ENCODE measurements around the gene GLUD1. TPM values are rescaled to one million over a fixed set of nuclear protein-coding genes. Genes with fewer than 3 reads are reported as not detected.
"Not testable (repeated sequence)": the region's sequence is repeated elsewhere in the genome, so short reads cannot be mapped to it uniquely, and the experiment has no call there.

Gene GLUD1
- polyA plus RNA-seq, 3 donors: 63.6 to 175 (median 163) TPM

GRCh38 chr10:87036623-87037022 is 58.0 kb downstream of the GLUD1 start:
- H3K36me3 Mint-ChIP-seq: peaks cover 0 to 4% of the 10 kb centered on the region in 2 donors
- H3K9me3 Mint-ChIP-seq: peaks cover 0 to 3% (median 2%) of the 10 kb centered on the region in 7 donors
- intact Hi-C loops (cut with micrococcal nuclease): no loop called here
- H3K27ac ChIP-seq (ENCODE audit: low read depth in 1 of 2, low read length in 2 of 2): no peak overlapping the region
- H2AFZ ChIP-seq (ENCODE audit: insufficient read depth, low read depth, low read length, poor library complexity, severe bottlenecking): no peak overlapping the region
- H3K9me3 ChIP-seq (replicated peaks in 1 of 2; ENCODE audit: control insufficient read depth in 1 of 2, insufficient read depth in 1 of 2, low read length in 2 of 2): no peaks in the 10 kb centered on the region
- no peaks in the 10 kb centered on the region for H3K4me1 Mint-ChIP-seq
- WGBS (ENCODE audit: insufficient coverage): no CpG with 5 or more reads among the region's 1 CpG
- no peaks in the 10 kb centered on the region for H4K20me1 ChIP-seq (ENCODE audit: insufficient read depth, low read length)
- no peak overlapping the region for H3K4me2 ChIP-seq (replicated peaks; ENCODE audit: extremely low read depth, low read length, poor library complexity, severe bottlenecking)
- no peaks in the 10 kb centered on the region for H3K27me3 ChIP-seq (ENCODE audit: control insufficient read depth in 2 of 2, insufficient read depth in 2 of 2, low read length in 2 of 2)
- no peaks in the 10 kb centered on the region for H3K79me2 ChIP-seq (ENCODE audit: insufficient read depth, low read length)
- DNase-seq: no peak
- H3K27ac Mint-ChIP-seq: no peak overlapping the region
- H3K27me3 Mint-ChIP-seq (ENCODE audit: low read depth in 3 of 3): peaks cover 2 to 9% (median 3%) of the 10 kb centered on the region in 3 donors
- no peak overlapping the region for H3K9ac ChIP-seq (ENCODE audit: insufficient read depth, low read length, poor library complexity, severe bottlenecking)
- TF ChIP-seq, protein P1, sequence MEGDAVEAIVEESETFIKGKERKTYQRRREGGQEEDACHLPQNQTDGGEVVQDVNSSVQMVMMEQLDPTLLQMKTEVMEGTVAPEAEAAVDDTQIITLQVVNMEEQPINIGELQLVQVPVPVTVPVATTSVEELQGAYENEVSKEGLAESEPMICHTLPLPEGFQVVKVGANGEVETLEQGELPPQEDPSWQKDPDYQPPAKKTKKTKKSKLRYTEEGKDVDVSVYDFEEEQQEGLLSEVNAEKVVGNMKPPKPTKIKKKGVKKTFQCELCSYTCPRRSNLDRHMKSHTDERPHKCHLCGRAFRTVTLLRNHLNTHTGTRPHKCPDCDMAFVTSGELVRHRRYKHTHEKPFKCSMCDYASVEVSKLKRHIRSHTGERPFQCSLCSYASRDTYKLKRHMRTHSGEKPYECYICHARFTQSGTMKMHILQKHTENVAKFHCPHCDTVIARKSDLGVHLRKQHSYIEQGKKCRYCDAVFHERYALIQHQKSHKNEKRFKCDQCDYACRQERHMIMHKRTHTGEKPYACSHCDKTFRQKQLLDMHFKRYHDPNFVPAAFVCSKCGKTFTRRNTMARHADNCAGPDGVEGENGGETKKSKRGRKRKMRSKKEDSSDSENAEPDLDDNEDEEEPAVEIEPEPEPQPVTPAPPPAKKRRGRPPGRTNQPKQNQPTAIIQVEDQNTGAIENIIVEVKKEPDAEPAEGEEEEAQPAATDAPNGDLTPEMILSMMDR (IDR thresholded peaks at IDR 0.05): no peak
- no peaks in the 10 kb centered on the region for H3K4me1 ChIP-seq (ENCODE audit: control insufficient read depth in 1 of 2, insufficient read depth in 2 of 2, low read length in 2 of 2)
- no peak overlapping the region for H3K4me3 Mint-ChIP-seq
- H3K36me3 ChIP-seq (replicated peaks in 1 of 2; ENCODE audit: control insufficient read depth in 1 of 2, insufficient read depth in 2 of 2, low read length in 2 of 2): no peaks in the 10 kb centered on the region
- no peak overlapping the region for H3K4me3 ChIP-seq (replicated peaks in 1 of 3; ENCODE audit: low read depth in 2 of 3, low read length in 3 of 3)

GRCh38 chr10:87030912-87031635 is 63.6 kb downstream of the GLUD1 start:
- no peak overlapping the region for H3K27ac Mint-ChIP-seq
- TF ChIP-seq, protein P1 (IDR thresholded peaks at IDR 0.05): no peak
- no peaks in the 10 kb centered on the region for H3K36me3 ChIP-seq (replicated peaks in 1 of 2; ENCODE audit: control insufficient read depth in 1 of 2, insufficient read depth in 2 of 2, low read length in 2 of 2)
- H3K27ac ChIP-seq (ENCODE audit: low read depth in 1 of 2, low read length in 2 of 2): no peak overlapping the region
- H3K79me2 ChIP-seq (ENCODE audit: insufficient read depth, low read length): no peaks in the 10 kb centered on the region
- H3K36me3 Mint-ChIP-seq: no peaks in the 10 kb centered on the region
- no peak overlapping the region for H3K4me3 Mint-ChIP-seq
- H3K4me3 ChIP-seq (replicated peaks in 1 of 3; ENCODE audit: low read depth in 2 of 3, low read length in 3 of 3): no peak overlapping the region
- H3K27me3 ChIP-seq (ENCODE audit: control insufficient read depth in 2 of 2, insufficient read depth in 2 of 2, low read length in 2 of 2): no peaks in the 10 kb centered on the region
- no peak overlapping the region for H3K9ac ChIP-seq (ENCODE audit: insufficient read depth, low read length, poor library complexity, severe bottlenecking)
- peaks cover 0 to 7% of the 10 kb centered on the region in 2 donors for H3K9me3 ChIP-seq (replicated peaks in 1 of 2; ENCODE audit: control insufficient read depth in 1 of 2, insufficient read depth in 1 of 2, low read length in 2 of 2)
- WGBS (ENCODE audit: insufficient coverage): 98% methylated on average over 19 of the region's 28 CpGs
- no peak overlapping the region for H2AFZ ChIP-seq (ENCODE audit: insufficient read depth, low read depth, low read length, poor library complexity, severe bottlenecking)
- peaks cover 0 to 8% (median 1%) of the 10 kb centered on the region in 3 donors for H3K27me3 Mint-ChIP-seq (ENCODE audit: low read depth in 3 of 3)
- no peaks in the 10 kb centered on the region for H4K20me1 ChIP-seq (ENCODE audit: insufficient read depth, low read length)
- no peaks in the 10 kb centered on the region for H3K4me1 Mint-ChIP-seq
- H3K9me3 Mint-ChIP-seq: peaks cover 2 to 13% (median 7%) of the 10 kb centered on the region in 7 donors
- H3K4me1 ChIP-seq (ENCODE audit: control insufficient read depth in 1 of 2, insufficient read depth in 2 of 2, low read length in 2 of 2): no peaks in the 10 kb centered on the region
- H3K4me2 ChIP-seq (replicated peaks; ENCODE audit: extremely low read depth, low read length, poor library complexity, severe bottlenecking): no peak overlapping the region
- intact Hi-C loops (cut with micrococcal nuclease): no loop called here
- DNase-seq: no peak

DNA sequence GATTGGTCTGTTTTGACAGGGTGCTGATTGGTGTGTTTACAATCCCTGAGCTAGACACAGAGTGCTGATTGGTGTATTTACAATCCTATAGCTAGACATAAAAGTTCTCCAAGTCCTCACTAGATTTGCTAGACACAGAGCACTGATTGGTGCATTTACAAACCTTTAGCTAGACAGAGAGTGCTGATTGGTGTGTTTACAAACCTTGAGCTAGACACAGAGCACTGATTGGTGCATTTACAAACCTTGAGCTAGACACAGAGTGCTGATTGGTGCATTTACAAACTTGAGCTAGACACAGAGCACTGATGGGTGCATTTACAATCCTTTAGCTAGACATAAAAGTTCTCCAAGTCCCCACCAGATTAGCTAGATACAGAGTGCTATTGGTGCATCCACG is 64.2 kb downstream of the GLUD1 start:
- H3K4me1 ChIP-seq (ENCODE audit: control insufficient read depth in 1 of 2, insufficient read depth in 2 of 2, low read length in 2 of 2); H3K27ac Mint-ChIP-seq; H3K27me3 Mint-ChIP-seq (ENCODE audit: low read depth in 3 of 3); H3K4me3 ChIP-seq (replicated peaks in 1 of 3; ENCODE audit: low read depth in 2 of 3, low read length in 3 of 3); H3K4me2 ChIP-seq (replicated peaks; ENCODE audit: extremely low read depth, low read length, poor library complexity, severe bottlenecking); H3K36me3 Mint-ChIP-seq; H3K27ac ChIP-seq (ENCODE audit: low read depth in 1 of 2, low read length in 2 of 2); H3K36me3 ChIP-seq (replicated peaks in 1 of 2; ENCODE audit: control insufficient read depth in 1 of 2, insufficient read depth in 2 of 2, low read length in 2 of 2); H3K79me2 ChIP-seq (ENCODE audit: insufficient read depth, low read length); H2AFZ ChIP-seq (ENCODE audit: insufficient read depth, low read depth, low read length, poor library complexity, severe bottlenecking); H3K9ac ChIP-seq (ENCODE audit: insufficient read depth, low read length, poor library complexity, severe bottlenecking); H3K27me3 ChIP-seq (ENCODE audit: control insufficient read depth in 2 of 2, insufficient read depth in 2 of 2, low read length in 2 of 2); intact Hi-C loops (cut with micrococcal nuclease); DNase-seq; H4K20me1 ChIP-seq (ENCODE audit: insufficient read depth, low read length); H3K4me1 Mint-ChIP-seq; H3K4me3 Mint-ChIP-seq; H3K9me3 ChIP-seq (replicated peaks in 1 of 2; ENCODE audit: control insufficient read depth in 1 of 2, insufficient read depth in 1 of 2, low read length in 2 of 2): not testable (repeated sequence)
- H3K9me3 Mint-ChIP-seq: peaks cover 2 to 13% (median 7%) of the 10 kb centered on the region in 7 donors
- no CpG with 5 or more reads among the region's 1 CpG for WGBS (ENCODE audit: insufficient coverage)
